Heart left ventricle (tissue), 13 donors: ENCODE results near the gene LYPD8.

Source experiments
- CTCF ChIP-seq, 12 donors: fragments of 200-600 bp; sonication (generic) in 4 of 12; IDR thresholded peaks; one replicate each; pipeline versions ENCODE4 v1.5.0 to v1.8.0; 2018 to 2022; ENCODE audit warnings: antibody characterized with exemption in 12 of 12, mild to moderate bottlenecking in 5 of 12
- POLR2A ChIP-seq, 2 donors: fragments of 450-650 bp; IDR thresholded peaks; one replicate each; pipeline ENCODE4 v1.6.1; 2017; ENCODE audit warnings: antibody characterized with exemption in 2 of 2, mild to moderate bottlenecking in 2 of 2, moderate library complexity in 2 of 2
- donor health status: ischemic (EF 13 %, LVEDD 7.1; RV severe dilation, severe dysfunction).
- donor health status: DM: no; HTN: yes; CAD: no.
- donor health status: DM: no; HTN: no; CAD: no.
- donor health status: ischemic (EF 25% LVEDD 6.9; RV normal size, moderate dysfunction).
- donor health status: ischemic (EF 25% LVEDD 5.7; RV mildly dilated, moderate dysfunction).
- donor health status: ischemic (EF 35%, LVEDD 5.7; RV mildly dilated, moderate dysfunction).
- donor health status: nonischemic (EF 11% LVEDD 7.7; RV severe dilation, severe dysfunction).
- donor health status: DM: yes; HTN: yes; CAD: no.
- donor health status: PGD.
- donor health status: ischemic (EF 29% LVEDD 5.4; RV normal size, mild dysfunction).
- donor health status: nonischemic (EF 23%, LVEDD 6.1; RV moderate dilation, normal function).

- no peak for TF ChIP-seq CTCF (IDR thresholded peaks at IDR 0.05)
- TF ChIP-seq POLR2A (IDR thresholded peaks at IDR 0.05), result no peak
Observed at GRCh38 chr1:248775441-248775840, 19.9 kb upstream of the LYPD8 start.
